Keratinocyte (primary cell): Measurements from ENCODE around the gene KIF16B.

Experiments
- CTCF ChIP-seq, 3 experiments: IDR thresholded peaks in 1 of 3; conservative IDR thresholded peaks in 1 of 3; optimal IDR thresholded peaks in 1 of 3; 2 replicates in 2 of 3; 3 replicates in 1 of 3; pipeline versions ENCODE3 to v1.5.1; 2011; ENCODE audit warnings: low read length in 3 of 3, mild to moderate bottlenecking in 3 of 3, moderate library complexity in 2 of 3, control low read depth in 1 of 3, inconsistent platforms in 1 of 3; ENCODE audit not compliant: insufficient read depth in 2 of 3; ENCODE audit errors: extremely low read depth in 1 of 3
- EZH2 ChIP-seq: IDR thresholded peaks from one replicate; pipeline ENCODE4 v1.6.1; 2012; ENCODE audit warnings: inconsistent platforms, mild to moderate bottlenecking, low read length, moderate library complexity

DNA sequence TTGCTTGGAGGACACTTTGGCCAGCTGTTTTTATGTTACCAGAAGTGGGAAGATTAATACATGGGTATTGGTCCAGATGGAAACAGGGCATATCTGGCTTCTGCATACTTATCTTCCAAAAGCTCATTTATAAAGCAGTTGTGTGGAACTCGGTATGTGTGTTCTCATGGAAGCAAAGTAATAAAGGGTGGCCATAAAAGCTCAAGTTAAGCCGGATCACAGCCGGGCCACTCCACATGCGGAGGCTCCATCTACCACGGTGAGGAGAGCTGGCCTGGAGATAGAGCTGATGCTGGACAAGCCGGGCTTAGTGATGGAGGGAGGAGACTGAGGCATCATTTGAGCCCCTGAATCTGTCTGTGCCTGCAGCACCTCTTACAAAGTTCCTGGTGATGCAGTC is 38.6 kb upstream of the KIF16B start:
- TF ChIP-seq CTCF (optimal IDR thresholded peaks at IDR 0.05 in 1 of 3, IDR thresholded peaks at IDR 0.05 in 1 of 3, conservative IDR thresholded peaks at IDR 0.05 in 1 of 3; ENCODE audit: extremely low read depth in 1 of 3, insufficient read depth in 2 of 3, low read length in 3 of 3) (no peak), EZH2 (no peak)
